A549 (cell line): Measurements from ENCODE around the gene PHF20.

ENCODE experiments used
- CTCF ChIP-seq: fragments of >200 bp; sonication (Bioruptor Twin); formaldehyde crosslinking; IDR thresholded peaks from 3 replicates; pipeline ENCODE4 v1.5.1; 2016
- SMC3 ChIP-seq: fragments of >200 bp; sonication (Bioruptor Twin); formaldehyde crosslinking; IDR thresholded peaks from 3 replicates; pipeline ENCODE4 v1.6.1; 2018; ENCODE audit warnings: inconsistent platforms

GRCh38 chr20:35791821-35792220 is 20.0 kb downstream of the PHF20 start:
- TF ChIP-seq CTCF (no peak), SMC3 (no peak)
